Fibroblast of villous mesenchyme (primary cell): Measurements from ENCODE around the gene CEACAM16. TPM values are rescaled to one million over a fixed set of nuclear protein-coding genes. Genes with fewer than 3 reads are reported as not detected.

Experiments
- DNase-seq: peaks from one replicate; pipeline ENCODE4 v3.0.0-alpha.2; 2010; ENCODE audit warnings: low read depth
- H3K4me3 ChIP-seq: 2 replicates; pipeline ENCODE4 v1.5.1; 2011; ENCODE audit warnings: low read depth, mild to moderate bottlenecking, low read length
- CTCF ChIP-seq: IDR thresholded peaks from 2 replicates; pipeline ENCODE4 v1.5.1; 2012; ENCODE audit warnings: low read depth, mild to moderate bottlenecking, low read length; ENCODE audit not compliant: insufficient read depth
- total RNA-seq: library from RNA; depleted of rRNA; stranded (reverse); fragments of >200 nt; gene quantifications from 2 replicates; pipeline ENCODE4 v1.2.3, GENCODE V29; 2012

The CEACAM16 gene
- total RNA-seq, 1 donor = under 0.01 TPM

GRCh38 chr19:44738603-44739558 lies 39.9 kb downstream of the CEACAM16 start:
- TF ChIP-seq CTCF = no peak
- no peak overlapping the region for H3K4me3 ChIP-seq
- no peak for DNase-seq

DNA sequence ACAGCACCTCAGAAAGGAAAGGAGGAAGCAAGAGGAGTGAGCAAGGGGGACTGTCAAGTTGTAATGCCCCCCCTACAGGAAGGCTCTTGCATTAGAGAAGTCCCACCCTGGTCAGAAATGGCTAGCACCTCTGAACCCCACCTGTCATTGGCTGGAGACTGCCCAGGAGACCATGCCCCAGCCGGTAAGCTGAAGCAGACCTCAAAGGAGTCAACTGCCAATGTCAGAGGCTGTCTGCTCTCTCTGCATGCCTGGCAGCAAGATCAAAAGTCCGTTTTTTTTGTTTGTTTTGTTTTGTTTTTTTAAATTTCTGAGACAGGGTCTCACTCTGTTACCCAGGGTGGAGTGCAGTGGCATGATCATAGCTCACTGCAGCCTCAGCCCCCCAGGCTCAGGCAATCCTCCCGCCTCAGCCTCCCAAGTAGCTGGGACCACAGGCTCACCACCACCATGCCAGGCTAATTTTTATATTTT lies 41.4 kb downstream of the CEACAM16 start:
- DNase-seq = no peak
- peak; percentile 17 for TF ChIP-seq CTCF
- H3K4me3 ChIP-seq = no peak overlapping the region

DNA sequence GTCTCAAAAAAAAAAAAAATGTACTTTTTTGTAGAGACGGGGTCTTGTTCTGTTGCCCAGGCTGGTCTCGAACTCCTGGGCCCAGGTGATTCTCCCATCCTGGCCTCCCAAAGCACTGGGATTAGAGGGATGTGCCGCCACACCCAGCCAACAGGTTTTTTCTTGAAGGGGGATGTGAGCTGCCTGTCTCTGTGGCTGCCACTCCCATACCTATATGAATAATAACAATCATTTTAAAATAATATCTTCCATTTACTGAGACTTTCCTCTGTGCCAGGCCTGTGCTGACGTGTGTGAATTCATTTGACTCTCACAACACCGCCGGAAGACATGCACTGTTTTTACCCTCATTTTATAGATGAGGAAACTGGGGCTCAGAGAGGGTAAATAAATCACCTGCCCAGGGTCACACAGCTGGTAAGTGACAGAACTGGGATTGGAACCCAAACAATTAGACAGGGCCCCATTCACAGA lies 42.3 kb downstream of the CEACAM16 start:
- DNase-seq = peak; percentile 71

DNA sequence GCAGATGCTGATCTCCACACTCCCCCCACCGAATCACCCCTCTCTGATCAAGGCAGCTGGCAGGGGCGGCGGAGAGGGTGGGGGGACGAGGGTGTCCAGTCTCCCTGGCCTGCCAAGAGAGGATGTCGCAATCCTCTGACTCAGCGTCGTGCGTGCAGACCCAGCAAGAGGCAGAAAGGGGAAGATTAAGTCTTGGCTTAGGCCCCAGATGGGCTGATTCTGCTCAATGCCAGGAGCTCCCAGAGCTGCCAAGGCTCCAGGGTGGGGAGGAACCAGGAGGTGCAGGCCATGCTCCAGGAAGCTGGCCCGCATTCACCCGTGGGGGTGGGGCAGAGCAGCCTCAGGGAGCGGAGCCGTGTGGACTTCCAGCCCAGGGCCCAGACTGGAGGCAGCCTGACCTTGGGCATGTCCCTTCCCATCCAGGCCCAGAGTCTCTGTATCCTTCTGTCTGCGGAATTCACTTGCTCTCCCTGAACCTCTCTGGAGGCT lies 42.9 kb downstream of the CEACAM16 start:
- DNase-seq = peak; percentile 100
- no peak overlapping the region for H3K4me3 ChIP-seq
- TF ChIP-seq CTCF = no peak

More for the DNA sequence above, 42.3 kb downstream of the CEACAM16 start:
- TF ChIP-seq CTCF = no peak
- H3K4me3 ChIP-seq = no peak overlapping the region

DNA sequence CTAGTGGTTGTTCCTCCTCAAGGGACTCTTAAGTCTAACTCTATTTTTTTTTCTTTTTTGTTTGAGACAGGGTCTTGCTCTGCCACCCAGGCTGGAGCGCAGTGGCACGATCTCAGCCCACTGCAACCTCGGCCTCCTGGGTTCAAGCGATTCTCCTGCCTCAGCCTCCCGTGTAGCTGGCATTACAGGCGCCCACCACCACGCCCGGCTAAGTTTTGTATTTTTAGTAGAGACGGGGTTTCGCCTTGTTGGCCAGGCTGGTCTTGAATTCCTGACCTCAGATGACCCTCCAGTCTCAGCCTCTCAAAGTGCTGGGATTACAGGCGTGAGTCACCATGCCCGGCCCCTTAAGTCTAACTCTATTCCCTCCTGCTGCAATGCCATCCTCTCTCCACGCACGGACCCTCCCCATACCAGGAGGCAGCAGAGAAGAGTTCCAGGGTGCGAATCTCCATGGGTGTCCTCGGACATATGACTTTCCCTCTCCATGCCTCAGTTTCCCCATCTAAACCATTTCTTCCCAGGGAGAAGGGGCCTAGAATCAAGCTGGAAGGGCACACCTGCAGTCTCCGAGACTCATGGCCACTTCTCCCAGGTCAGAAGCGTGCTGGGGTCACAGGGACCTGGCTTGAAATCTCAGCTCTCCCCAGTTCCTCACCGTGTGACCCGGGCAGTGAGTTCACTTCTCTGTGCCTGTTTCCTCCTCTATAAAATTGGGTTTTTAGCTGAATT lies 43.5 kb downstream of the CEACAM16 start:
- DNase-seq = peak; percentile 90
- TF ChIP-seq CTCF = no peak
- peak overlapping the region; percentile 27 for H3K4me3 ChIP-seq

DNA sequence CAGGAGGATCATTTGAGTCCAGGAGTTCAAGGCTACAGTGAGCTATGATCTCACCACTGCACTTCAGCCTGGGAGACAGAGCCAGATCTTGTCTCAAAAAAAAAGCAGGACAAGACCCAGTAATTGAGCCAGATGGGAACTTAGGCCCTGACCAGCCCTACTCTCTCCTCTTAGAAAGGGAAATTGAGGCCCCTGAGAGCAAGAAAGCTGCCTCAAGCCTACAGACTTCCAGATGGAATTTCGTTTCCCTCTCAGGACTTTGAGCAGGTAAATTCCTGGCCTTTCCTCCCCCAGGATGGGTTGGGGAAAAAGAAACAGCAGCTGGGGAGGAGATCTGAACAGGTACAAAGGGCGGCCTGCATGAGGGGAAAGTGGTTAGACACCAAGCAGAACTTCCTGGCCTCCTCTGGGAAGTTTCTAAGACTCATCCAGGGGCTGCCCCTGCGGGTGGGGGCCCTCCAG lies 46.0 kb downstream of the CEACAM16 start:
- no peak overlapping the region for H3K4me3 ChIP-seq
- no peak for TF ChIP-seq CTCF
- no peak for DNase-seq
